H1 (cell line): ENCODE data around the gene TPSAB1. TPM values are rescaled to one million over a fixed set of nuclear protein-coding genes. Genes with fewer than 3 reads are reported as not detected.
A peak's percentile ranks its signal among the peaks of the same experiment; 100 is the strongest.

Experiments
- CTCF ChIA-PET: fragments of 300-600 bp; sonication (Branson Sonifier 250); formaldehyde crosslinking; loops from one replicate; lab custom pipeline; 2021; ENCODE audit not compliant: partially characterized antibody; lab: Charles Lee
- POLR2A ChIA-PET: fragments of 300-600 bp; sonication (Branson Sonifier 250); formaldehyde crosslinking; loops from one replicate; lab custom pipeline; 2021; ENCODE audit warnings: inconsistent platforms; ENCODE audit not compliant: partially characterized antibody; lab: Charles Lee
- DNase-seq, 2 experiments: peaks; one replicate each; pipeline versions ENCODE4 v3.0.0 to v3.0.0-alpha.2; 2010 to 2022; ENCODE audit warnings: low spot score in 2 of 2, low read depth in 1 of 2, mixed read lengths in 1 of 2
- FAIRE-seq: peaks from 2 replicates; lab custom pipeline; 2011; peaks lifted over from hg19 to GRCh38; lab: Jason Lieb, UNC
- H2AFZ ChIP-seq: 2 replicates; pipeline ENCODE4 v1.8.1; 2012; ENCODE audit warnings: low read length, inconsistent platforms
- H2AK5ac ChIP-seq: 2 replicates; pipeline ENCODE4 v1.6.1; 2013; ENCODE audit warnings: low read depth, low read length
- H2BK120ac ChIP-seq: replicated peaks from 2 replicates; pipeline ENCODE3; 2013; ENCODE audit warnings: low read depth, low read length, inconsistent platforms
- H2BK12ac ChIP-seq: 2 replicates; pipeline ENCODE4 v1.6.1; 2013; ENCODE audit warnings: low read depth, low read length
- H2BK15ac ChIP-seq: 2 replicates; pipeline ENCODE4 v1.6.1; 2013; ENCODE audit warnings: low read length
- H2BK20ac ChIP-seq: 2 replicates; pipeline ENCODE4 v1.6.1; 2013; ENCODE audit warnings: low read length
- H2BK5ac ChIP-seq: 2 replicates; pipeline ENCODE4 v1.6.1; 2013; ENCODE audit warnings: low read depth, low read length
- H3K14ac ChIP-seq: 2 replicates; pipeline ENCODE4 v1.6.1; 2013; ENCODE audit warnings: inconsistent platforms; ENCODE audit not compliant: insufficient read length
- H3K18ac ChIP-seq: 2 replicates; pipeline ENCODE4 v1.6.1; 2013; ENCODE audit warnings: low read length; ENCODE audit errors: extremely low read depth
- H3K23ac ChIP-seq: 2 replicates; pipeline ENCODE4 v1.6.1; 2013; ENCODE audit warnings: inconsistent platforms; ENCODE audit not compliant: insufficient read length
- H3K23me2 ChIP-seq: 2 replicates; pipeline ENCODE4 v1.6.1; 2013; ENCODE audit warnings: low read depth, low read length
- H3K27ac ChIP-seq: 2 replicates; pipeline ENCODE4 v1.6.1; 2011; ENCODE audit warnings: low read depth, low read length, inconsistent platforms
- H3K27me3 ChIP-seq, 4 experiments: replicated peaks in 1 of 4; 1 replicate in 1 of 4; 2 replicates in 3 of 4; pipeline versions ENCODE4 v1.6.1 to v1.8.1; 2011 to 2013; ENCODE audit warnings: low read length in 3 of 4, mild to moderate bottlenecking in 3 of 4, inconsistent platforms in 2 of 4, mixed read lengths in 2 of 4, moderate library complexity in 1 of 4; ENCODE audit not compliant: control insufficient read depth in 3 of 4, insufficient read depth in 3 of 4; ENCODE audit errors: extremely low read depth in 1 of 4
- H3K36me3 ChIP-seq, 4 experiments: 2 replicates each; pipeline versions ENCODE4 v1.6.1 to v1.8.1; 2011 to 2013; ENCODE audit warnings: mild to moderate bottlenecking in 4 of 4, low read length in 3 of 4, moderate library complexity in 2 of 4, control low read depth in 1 of 4, inconsistent platforms in 1 of 4; ENCODE audit not compliant: insufficient read depth in 4 of 4, control insufficient read depth in 2 of 4
- H3K4ac ChIP-seq: replicated peaks from 2 replicates; pipeline ENCODE3; 2013; ENCODE audit warnings: low read length, low read depth, mixed read lengths, inconsistent platforms; ENCODE audit not compliant: insufficient read length
- H3K4me1 ChIP-seq, 4 experiments: replicated peaks in 1 of 4; 1 replicate in 1 of 4; 2 replicates in 3 of 4; pipeline versions ENCODE4 v1.6.1 to v1.8.1; 2011 to 2013; ENCODE audit warnings: low read length in 3 of 4, inconsistent platforms in 2 of 4, mixed read lengths in 1 of 4; ENCODE audit not compliant: insufficient read depth in 4 of 4, control insufficient read depth in 3 of 4
- H3K4me2 ChIP-seq, 2 experiments: 2 replicates each; pipeline versions ENCODE4 v1.6.1 to v1.8.1; 2011 to 2013; ENCODE audit warnings: low read depth in 2 of 2, low read length in 2 of 2, control low read depth in 1 of 2, inconsistent platforms in 1 of 2, mild to moderate bottlenecking in 1 of 2; ENCODE audit not compliant: insufficient read depth in 1 of 2
- H3K4me3 ChIP-seq, 4 experiments: fragments of 200-600, 300-600 bp in 1 of 4; sonication (generic), shearing (Covaris generic), sonication (Bioruptor Twin) in 1 of 4; 2 replicates each; pipeline versions ENCODE4 v1.5.1 to v1.8.1; 2011 to 2016; ENCODE audit warnings: low read length in 4 of 4, low read depth in 3 of 4, control low read depth in 2 of 4, inconsistent platforms in 2 of 4, mild to moderate bottlenecking in 2 of 4, mixed read lengths in 1 of 4, moderate library complexity in 1 of 4; ENCODE audit not compliant: insufficient read depth in 2 of 4; ENCODE audit errors: extremely low read depth in 1 of 4
- H3K56ac ChIP-seq: replicated peaks from 2 replicates; pipeline ENCODE3; 2013; ENCODE audit warnings: low read depth, mild to moderate bottlenecking, mixed read lengths, low read length, inconsistent platforms; ENCODE audit not compliant: insufficient read length
- H3K79me1 ChIP-seq: 2 replicates; pipeline ENCODE4 v1.6.1; 2013; ENCODE audit warnings: low read depth, low read length, control low read depth
- H3K79me2 ChIP-seq, 2 experiments: 2 replicates each; pipeline versions ENCODE4 v1.6.1 to v1.8.1; 2012 to 2013; ENCODE audit warnings: low read length in 2 of 2, mild to moderate bottlenecking in 2 of 2, inconsistent platforms in 1 of 2; ENCODE audit not compliant: insufficient read depth in 2 of 2, control insufficient read depth in 1 of 2
- H3K9ac ChIP-seq, 4 experiments: replicated peaks in 1 of 4; 1 replicate in 1 of 4; 2 replicates in 3 of 4; pipeline versions ENCODE4 v1.6.1 to v1.8.1; 2011 to 2013; ENCODE audit warnings: low read depth in 3 of 4, low read length in 3 of 4, control low read depth in 2 of 4, mild to moderate bottlenecking in 2 of 4, moderate library complexity in 2 of 4, inconsistent platforms in 1 of 4; ENCODE audit errors: extremely low read depth in 1 of 4
- H3K9me3 ChIP-seq, 2 experiments: 2 replicates each; pipeline versions ENCODE4 v1.6.1 to v1.8.1; 2012 to 2013; ENCODE audit warnings: mild to moderate bottlenecking in 2 of 2, moderate library complexity in 2 of 2, control low read depth in 1 of 2, inconsistent platforms in 1 of 2, low read depth in 1 of 2, low read length in 1 of 2, mixed read lengths in 1 of 2; ENCODE audit not compliant: insufficient read depth in 2 of 2
- H4K20me1 ChIP-seq, 2 experiments: replicated peaks in 1 of 2; 2 replicates each; pipeline versions ENCODE3 to v1.8.1; 2011 to 2013; ENCODE audit warnings: inconsistent platforms in 2 of 2, low read length in 2 of 2, mild to moderate bottlenecking in 1 of 2; ENCODE audit not compliant: insufficient read depth in 2 of 2, control insufficient read depth in 1 of 2
- H4K5ac ChIP-seq: 2 replicates; pipeline ENCODE4 v1.6.1; 2013; ENCODE audit warnings: low read length, low read depth, mixed read lengths, inconsistent platforms; ENCODE audit not compliant: insufficient read length
- H4K8ac ChIP-seq: 2 replicates; pipeline ENCODE4 v1.8.0; 2013; ENCODE audit warnings: mild to moderate bottlenecking, moderate library complexity, low read length, inconsistent platforms; ENCODE audit not compliant: insufficient read depth; ENCODE audit errors: extremely low read depth
- H4K91ac ChIP-seq: replicated peaks from 2 replicates; pipeline ENCODE3; 2013; ENCODE audit warnings: low read length, mixed read lengths, inconsistent platforms; ENCODE audit not compliant: insufficient read length
- ATF3 ChIP-seq: IDR thresholded peaks from 2 replicates; pipeline ENCODE4 v1.6.1; 2011; ENCODE audit warnings: low read depth, mild to moderate bottlenecking, low read length; ENCODE audit not compliant: insufficient read depth
- BCL11A ChIP-seq, 2 experiments: IDR thresholded peaks; one replicate each; pipeline ENCODE4 v1.6.1; 2011; ENCODE audit warnings: low read depth in 2 of 2, low read length in 2 of 2, mild to moderate bottlenecking in 2 of 2
- CREB1 ChIP-seq: IDR thresholded peaks from 2 replicates; pipeline ENCODE4 v1.6.1; 2012; ENCODE audit warnings: inconsistent platforms
- EP300 ChIP-seq, 2 experiments: IDR thresholded peaks; 1 replicate in 1 of 2; 2 replicates in 1 of 2; pipeline ENCODE4 v1.6.1; 2011 to 2012; ENCODE audit warnings: low read depth in 2 of 2, low read length in 2 of 2, mild to moderate bottlenecking in 2 of 2, borderline replicate concordance in 1 of 2, inconsistent platforms in 1 of 2, moderate library complexity in 1 of 2
- GTF2F1 ChIP-seq: IDR thresholded peaks from 2 replicates; pipeline ENCODE4 v1.6.1; 2012; ENCODE audit warnings: low read depth, low read length, improper control_type of control experiment, borderline replicate concordance
- HDAC2 ChIP-seq, 2 experiments: fragments of 300-600 bp in 1 of 2; sonication (generic) in 1 of 2; IDR thresholded peaks; 2 replicates each; pipeline ENCODE4 v1.6.1; 2011 to 2012; ENCODE audit warnings: low read depth in 2 of 2, low read length in 2 of 2, mild to moderate bottlenecking in 2 of 2, moderate library complexity in 2 of 2, borderline replicate concordance in 1 of 2, inconsistent platforms in 1 of 2
- KDM4A ChIP-seq: IDR thresholded peaks from one replicate; pipeline ENCODE4 v1.7.1; 2012; ENCODE audit warnings: low read depth, mild to moderate bottlenecking, moderate library complexity, low read length, inconsistent platforms; ENCODE audit not compliant: severe bottlenecking
- NANOG ChIP-seq: IDR thresholded peaks from 2 replicates; pipeline ENCODE4 v1.6.1; 2011; ENCODE audit warnings: low read length, low read depth, mild to moderate bottlenecking, inconsistent platforms; ENCODE audit not compliant: insufficient read depth, poor library complexity, severe bottlenecking
- POLR2A ChIP-seq, 2 experiments: IDR thresholded peaks; 1 replicate in 1 of 2; 2 replicates in 1 of 2; pipeline ENCODE4 v1.6.1; 2011; ENCODE audit warnings: low read depth in 2 of 2, low read length in 2 of 2, mild to moderate bottlenecking in 2 of 2; ENCODE audit errors: control extremely low read depth in 1 of 2
- SIN3A ChIP-seq, 2 experiments: IDR thresholded peaks in 1 of 2; conservative IDR thresholded peaks in 1 of 2; 2 replicates each; pipeline ENCODE4 v1.6.1; 2011 to 2012; ENCODE audit warnings: low read length in 2 of 2, improper control_type of control experiment in 1 of 2, low read depth in 1 of 2, mild to moderate bottlenecking in 1 of 2
- TCF12 ChIP-seq: IDR thresholded peaks from 2 replicates; pipeline ENCODE4 v1.6.1; 2011; ENCODE audit warnings: low read depth, mild to moderate bottlenecking, low read length
- WGBS, 2 experiments: shearing (Covaris generic) in 1 of 2; methylation state at CpG; one replicate each; pipeline versions ENCODE4 v1.1.6 to v1.1.7; 2013 to 2015; ENCODE audit warnings: low lambda C conversion rate in 2 of 2, mixed read lengths in 2 of 2, inconsistent platforms in 1 of 2, low coverage in 1 of 2, missing lambda C conversion rate in 1 of 2; ENCODE audit not compliant: insufficient replicate concordance in 2 of 2, insufficient coverage in 1 of 2, insufficient read length in 1 of 2; ENCODE audit errors: extremely low coverage in 1 of 2, missing lambda C conversion rate in 1 of 2; 5-methylcytosine and 5-hydroxymethylcytosine counted together
- polyA plus RNA-seq, 7 experiments: library from polyadenylated mRNA; depleted of rRNA in 3 of 7; stranded (reverse) in 5 of 7; unstranded in 2 of 7; fragments of >200 nt in 5 of 7; fragments of 200-250 nt in 2 of 7; gene quantifications; 1 replicate in 5 of 7; 2 replicates in 1 of 7; 4 replicates in 1 of 7; pipeline versions ENCODE4 v1.2.1 to v1.2.3, GENCODE V29; 2011 to 2013; ENCODE audit warnings: missing spikeins in 2 of 7, mixed read lengths in 2 of 7
- total RNA-seq: library from RNA; stranded (reverse); fragmentation: NEBNext Ultra II Directional; extraction: Animal tissue kit (Norgen Biotek cat#: 25700); gene quantifications from 2 replicates; pipeline ENCODE4 v1.2.1, GENCODE V29; 2021

The TPSAB1 gene
- total and polyA plus RNA-seq, 2 of the 8 experiments (the other 6 are each of a cell fraction or from before 2014, with no cell fraction given) = 0.09 TPM; not detected in 1

- Histone ChIP-seq H3K4me2 (no peak overlapping the region), H2AFZ (no peak overlapping the region), H3K23ac (no peak overlapping the region), H4K20me1 (peaks cover 0 to 7% of the 10 kb centered on the region in 2 experiments), H4K5ac (no peak overlapping the region), H3K23me2 (peaks cover 3% of the 10 kb centered on the region; the same call in 1 of the 2 replicates), H3K4ac (no peak overlapping the region), H3K56ac (no peak overlapping the region), H2BK12ac (no peak overlapping the region), H2BK5ac (no peak overlapping the region), H2BK20ac (no peak overlapping the region), H3K9ac (no peak overlapping the region), H3K27me3 (peaks cover 0 to 28% (median 15%) of the 10 kb centered on the region in 4 experiments; a peak in 5 of 7 replicates), H3K4me3 (no peak overlapping the region), H3K4me1 (peaks cover 0 to 11% (median 8%) of the 10 kb centered on the region in 4 experiments; a peak in 6 of 7 replicates), H3K27ac (no peak overlapping the region), H3K36me3 (no peaks in the 10 kb centered on the region; a peak in 1 of 8 replicates), H3K79me1 (no peaks in the 10 kb centered on the region; the same call in 1 of the 2 replicates), H3K18ac (no peak overlapping the region), H3K79me2 (no peaks in the 10 kb centered on the region), H3K9me3 (peaks cover 0 to 2% of the 10 kb centered on the region in 2 experiments; a peak in 2 of 4 replicates), H4K91ac (no peak overlapping the region), H3K14ac (no peak overlapping the region), H2BK15ac (no peak overlapping the region), H2AK5ac (no peak overlapping the region), H2BK120ac (no peak overlapping the region), H4K8ac (0 out of 2 replicates have a peak overlapping the region, but pooled peaks have one; percentile 25)
- DNase-seq (no peak), FAIRE-seq (no peak)
- ChIA-PET CTCF (interaction anchor here (0.9 to 1.3 kb wide), 5 partner anchors 12 to 42 kb away, joined by 3 to 4 read pairs (median 3); no protein-coding TSS in a partner anchor), POLR2A (interaction anchor here (0.9 to 1.7 kb wide), 2 partner anchors 28 to 159 kb away, joined by 3 to 5 read pairs; partner anchors contain the start of gene UQCC4)
- WGBS, 2 experiments = 91% methylated on average over 31 of the region's 32 CpGs; no CpG with 5 or more reads in 1 of the 2 experiments
- TF ChIP-seq GTF2F1 (no peak), SIN3A (conservative IDR thresholded peaks at IDR 0.05 in 1 of 2, IDR thresholded peaks at IDR 0.05 in 1 of 2; ENCODE audit: low read depth in 1 of 2, low read length in 2 of 2) (no peak), NANOG (no peak), ATF3 (no peak), BCL11A (IDR thresholded peaks at IDR 0.05; ENCODE audit: low read depth in 2 of 2, low read length in 2 of 2) (no peak), CREB1 (no peak), KDM4A (no peak), POLR2A (IDR thresholded peaks at IDR 0.05; ENCODE audit: control extremely low read depth in 1 of 2, low read depth in 2 of 2, low read length in 2 of 2) (no peak), EP300 (IDR thresholded peaks at IDR 0.05; ENCODE audit: borderline replicate concordance in 1 of 2, low read depth in 2 of 2, low read length in 2 of 2) (no peak), TCF12 (no peak), HDAC2 (IDR thresholded peaks at IDR 0.05; ENCODE audit: borderline replicate concordance in 1 of 2, low read depth in 2 of 2, low read length in 2 of 2) (no peak)
These were observed 21.8 kb downstream of the TPSAB1 start for GRCh38 chr16:1262210-1262845.
